Stimulated activated effector memory CD8-positive, alpha-beta T cell treated with anti-CD3 and anti-CD28 coated beads, Interleukin-12 subunit alpha, Interleukin-12 subunit beta, amount 100 ng/mL, for 72 hours (primary cell): ENCODE data around the gene ALDH5A1.

ENCODE experiments used
- ATAC-seq: fragments of 150-1000 bp; cut with Tn5 transposase; 2 replicates; pipeline ENCODE4 v1.10.0; 2021
- DNase-seq, 2 donors: peaks; one replicate each; pipeline ENCODE4 v3.0.0; 2021 to 2022; ENCODE audit warnings: low spot score in 2 of 2
- H3K27ac Mint-ChIP-seq: one replicate; pipeline ENCODE4 v1.8.0; 2022; ENCODE audit warnings: mild to moderate bottlenecking, mixed read lengths
- H3K36me3 Mint-ChIP-seq: one replicate; pipeline ENCODE4 v1.8.0; 2022; ENCODE audit warnings: mild to moderate bottlenecking, mixed read lengths
- H3K4me1 Mint-ChIP-seq: one replicate; pipeline ENCODE4 v1.8.0; 2022; ENCODE audit warnings: mixed read lengths
- H3K4me3 Mint-ChIP-seq: one replicate; pipeline ENCODE4 v1.8.0; 2022; ENCODE audit warnings: mild to moderate bottlenecking, mixed read lengths
- H3K9me3 Mint-ChIP-seq: one replicate; pipeline ENCODE4 v1.8.0; 2022; ENCODE audit warnings: mixed read lengths

ALDH5A1 gene

DNA sequence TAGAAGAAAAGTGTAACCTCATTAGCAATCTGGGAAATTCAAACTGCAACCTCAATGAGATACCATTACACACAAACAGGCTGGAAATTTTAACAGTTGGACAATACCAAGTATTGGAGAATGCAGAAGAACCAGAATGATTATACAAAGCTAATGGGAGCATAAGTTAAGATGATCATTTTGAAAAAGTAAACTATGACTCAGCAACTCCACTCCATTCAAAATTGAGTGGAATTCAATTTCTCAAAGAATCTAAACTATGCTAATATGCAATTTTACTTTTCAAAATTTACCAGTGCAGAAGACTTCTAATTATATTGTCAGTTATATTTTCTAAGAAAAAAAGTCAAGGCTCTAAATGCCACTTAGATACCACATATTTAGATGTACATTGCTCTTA lies 22.6 kb upstream of the ALDH5A1 start:
- H3K27ac Mint-ChIP-seq, result no peak overlapping the region
- no peak for ATAC-seq
- H3K4me1 Mint-ChIP-seq, result no peaks in the 10 kb centered on the region
- no peak for DNase-seq
- H3K9me3 Mint-ChIP-seq, result no peaks in the 10 kb centered on the region
- no peaks in the 10 kb centered on the region for H3K36me3 Mint-ChIP-seq
- H3K4me3 Mint-ChIP-seq, result no peak overlapping the region

DNA sequence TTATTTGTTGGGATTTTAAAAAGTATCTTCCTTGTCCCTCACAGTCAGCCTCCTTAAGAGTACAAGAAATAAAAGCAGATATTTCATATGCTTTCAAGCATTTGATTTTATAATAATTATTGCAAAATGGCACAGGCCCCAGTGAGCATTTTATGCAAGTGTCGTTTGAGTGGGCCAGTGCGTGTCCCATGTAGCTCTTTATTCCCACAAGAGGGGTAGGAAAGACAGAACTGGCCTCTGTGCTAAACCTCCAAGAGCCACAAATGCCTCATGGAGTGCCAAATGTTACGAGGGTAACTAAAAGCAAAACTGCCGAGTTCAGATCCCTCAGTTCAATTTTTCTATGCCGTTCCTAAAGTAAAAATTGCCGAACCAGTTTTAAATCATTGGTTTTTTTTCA lies 18.1 kb upstream of the ALDH5A1 start:
- no peak for ATAC-seq
- Mint-ChIP-seq H3K4me3 (no peak overlapping the region), H3K27ac (no peak overlapping the region), H3K36me3 (no peaks in the 10 kb centered on the region), H3K9me3 (no peaks in the 10 kb centered on the region), H3K4me1 (no peaks in the 10 kb centered on the region)
- no peak for DNase-seq

- H3K36me3 Mint-ChIP-seq, result no peaks in the 10 kb centered on the region
- no peak overlapping the region for H3K27ac Mint-ChIP-seq
- no peaks in the 10 kb centered on the region for H3K9me3 Mint-ChIP-seq
These were observed 17.7 kb upstream of the ALDH5A1 start for GRCh38 chr6:24477070-24477469.

GRCh38 chr6:24478903-24479302 lies 15.9 kb upstream of the ALDH5A1 start:
- ATAC-seq, result no peak
- no peak overlapping the region for H3K4me3 Mint-ChIP-seq
- DNase-seq, result no peak
- no peak overlapping the region for H3K27ac Mint-ChIP-seq
- no peaks in the 10 kb centered on the region for H3K4me1 Mint-ChIP-seq
- no peaks in the 10 kb centered on the region for H3K9me3 Mint-ChIP-seq
- no peaks in the 10 kb centered on the region for H3K36me3 Mint-ChIP-seq

More at GRCh38 chr6:24477070-24477469, 17.7 kb upstream of the ALDH5A1 start:
- no peak for DNase-seq
- no peak for ATAC-seq
- Mint-ChIP-seq H3K4me1 (no peaks in the 10 kb centered on the region), H3K4me3 (no peak overlapping the region)

DNA sequence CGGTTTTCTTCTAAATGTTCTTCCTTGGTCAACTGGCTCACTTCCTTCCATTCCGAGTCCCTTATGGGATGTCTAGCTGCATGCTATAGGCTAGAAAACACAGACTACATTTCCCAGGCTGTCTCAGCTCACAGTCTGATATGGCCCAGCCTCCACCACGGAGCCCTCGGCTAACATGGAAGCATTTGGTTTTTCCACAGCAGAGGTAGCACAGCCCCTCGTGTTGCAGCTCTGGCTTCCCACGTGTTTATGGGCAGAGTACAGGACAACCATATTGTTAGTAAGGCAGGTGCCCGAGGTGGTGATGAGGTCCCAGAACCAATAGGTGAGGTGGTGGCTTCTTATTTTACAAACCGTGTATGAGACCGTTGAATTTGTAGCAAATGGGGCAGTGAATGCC lies 14.1 kb upstream of the ALDH5A1 start:
- no peak for ATAC-seq
- no peaks in the 10 kb centered on the region for H3K4me1 Mint-ChIP-seq
- no peaks in the 10 kb centered on the region for H3K9me3 Mint-ChIP-seq
- H3K36me3 Mint-ChIP-seq, result no peaks in the 10 kb centered on the region
- no peak for DNase-seq
- no peak overlapping the region for H3K27ac Mint-ChIP-seq
- no peak overlapping the region for H3K4me3 Mint-ChIP-seq

DNA sequence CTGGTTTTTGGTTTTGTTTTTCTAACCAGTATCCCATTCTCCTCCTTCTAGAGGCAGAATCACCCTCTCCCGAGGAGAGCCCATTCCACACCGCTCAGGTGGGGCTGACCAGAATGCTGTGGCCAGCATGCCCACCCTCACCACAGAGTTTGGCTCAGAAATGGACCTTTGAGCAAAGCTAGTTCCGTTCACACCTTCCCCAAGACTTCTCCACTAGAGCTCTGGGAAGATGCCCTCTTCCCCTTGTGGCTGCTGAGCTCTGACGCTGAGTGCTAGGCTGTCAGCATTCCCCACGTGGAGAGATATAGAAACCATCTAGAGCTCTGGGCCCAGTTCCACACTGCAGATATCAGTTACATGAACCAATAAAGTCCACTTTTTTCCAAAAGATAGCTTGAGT lies 13.3 kb upstream of the ALDH5A1 start:
- Mint-ChIP-seq H3K9me3 (no peaks in the 10 kb centered on the region), H3K27ac (no peak overlapping the region), H3K4me3 (no peak overlapping the region), H3K36me3 (no peaks in the 10 kb centered on the region), H3K4me1 (no peaks in the 10 kb centered on the region)
- ATAC-seq (no peak), DNase-seq (no peak)

DNA sequence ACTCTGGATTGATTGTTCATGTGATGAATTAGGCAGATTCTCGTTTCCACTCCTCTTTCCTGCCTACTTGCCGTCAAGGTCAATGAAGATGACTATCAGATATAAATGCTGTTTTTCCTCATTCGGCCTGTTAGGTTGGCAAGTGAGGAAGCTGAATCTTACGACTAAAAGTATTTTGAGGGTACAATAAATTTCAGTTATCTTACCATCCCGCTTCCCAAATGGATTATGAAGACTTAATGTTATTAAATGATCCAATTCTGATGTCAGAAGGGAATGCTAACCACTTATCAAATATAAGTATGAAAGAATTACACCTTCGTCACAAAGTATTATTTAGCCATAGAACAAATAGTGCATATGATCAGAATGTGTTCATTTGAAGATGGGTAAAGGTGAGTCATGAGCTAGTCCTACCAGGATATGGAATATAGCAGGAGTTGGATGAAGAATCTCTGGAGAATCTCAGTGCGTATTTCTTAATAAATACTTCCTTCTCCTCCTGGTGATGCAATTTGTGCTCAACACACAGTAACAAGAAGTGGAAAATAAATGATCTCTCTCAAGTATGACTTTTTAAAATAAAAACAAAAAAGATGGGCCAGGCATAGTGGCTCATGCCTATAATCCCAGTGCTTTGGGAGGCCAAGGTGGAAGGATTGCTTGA lies 10.0 kb upstream of the ALDH5A1 start:
- Mint-ChIP-seq H3K36me3 (no peaks in the 10 kb centered on the region), H3K27ac (no peak overlapping the region), H3K9me3 (no peaks in the 10 kb centered on the region), H3K4me1 (no peaks in the 10 kb centered on the region), H3K4me3 (no peak overlapping the region)
- no peak for DNase-seq
- no peak for ATAC-seq

- peak; percentile 42 for ATAC-seq
- H3K27ac Mint-ChIP-seq, result no peak overlapping the region
- DNase-seq, result no peak
- H3K4me1 Mint-ChIP-seq, result no peaks in the 10 kb centered on the region
- H3K36me3 Mint-ChIP-seq, result no peaks in the 10 kb centered on the region
- H3K4me3 Mint-ChIP-seq, result no peak overlapping the region
- H3K9me3 Mint-ChIP-seq, result no peaks in the 10 kb centered on the region
These were observed 8.7 kb upstream of the ALDH5A1 start for GRCh38 chr6:24486065-24486464.

DNA sequence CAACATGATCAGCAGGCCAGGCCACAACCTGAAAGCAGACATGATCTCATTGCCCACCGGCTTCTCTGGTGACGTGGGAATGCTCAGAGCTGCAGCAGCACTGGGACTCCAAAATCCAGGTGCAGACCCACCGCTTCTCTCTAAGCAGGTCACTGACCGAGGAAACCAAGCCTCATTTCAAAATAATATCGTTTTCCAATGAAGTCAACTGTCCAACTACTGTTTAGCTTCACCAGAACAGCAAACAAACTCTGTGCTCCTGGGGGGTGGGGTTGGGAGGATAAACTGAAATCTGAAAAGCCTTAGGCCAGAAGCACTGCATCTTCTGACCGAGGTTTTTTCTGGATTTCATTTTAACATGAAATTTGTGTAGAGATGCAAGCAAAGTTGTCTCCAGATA lies 5.3 kb upstream of the ALDH5A1 start, which contains the start of gene GPLD1:
Gene GPLD1 (minus strand): TSS at position 109 of the 400 bp plus-strand sequence. CDS start 67 bp downstream, at position 42.
- ATAC-seq (no peak), DNase-seq (no peak)
- no peaks in the 10 kb centered on the region for H3K9me3 Mint-ChIP-seq
- no peak within 1 kb of the TSS for H3K4me3 Mint-ChIP-seq
- H3K27ac Mint-ChIP-seq, result no peak within 1 kb of the TSS
- H3K36me3 Mint-ChIP-seq, result no peaks in the 10 kb centered on the region
- H3K4me1 Mint-ChIP-seq, result peaks cover 13% of the 10 kb centered on the region

DNA sequence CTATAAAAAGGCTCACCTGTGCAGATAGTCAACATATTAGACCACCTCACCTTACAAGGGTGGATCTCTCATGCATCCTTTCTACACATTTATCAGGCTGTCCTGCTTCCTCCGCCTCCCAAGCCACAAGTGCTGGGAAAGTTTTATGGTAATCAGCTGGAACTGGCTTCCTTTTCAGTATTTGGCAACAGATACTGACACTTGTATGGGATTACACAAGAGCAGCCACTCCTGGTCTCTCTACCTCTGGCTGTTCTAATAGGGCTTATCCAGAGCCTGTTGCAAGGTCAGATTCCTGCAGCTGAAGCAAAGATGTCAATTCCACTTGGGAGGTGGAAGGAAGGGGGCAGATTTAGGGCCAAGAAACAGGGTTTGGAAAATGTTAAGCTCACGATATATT lies 4.9 kb upstream of the ALDH5A1 start:
- no peak overlapping the region for H3K27ac Mint-ChIP-seq
- DNase-seq (no peak), ATAC-seq (no peak)
- H3K9me3 Mint-ChIP-seq, result no peaks in the 10 kb centered on the region
- H3K4me1 Mint-ChIP-seq, result peaks cover 13% of the 10 kb centered on the region
- H3K4me3 Mint-ChIP-seq, result no peak overlapping the region
- H3K36me3 Mint-ChIP-seq, result no peaks in the 10 kb centered on the region

GRCh38 chr6:24490948-24491347 lies 3.8 kb upstream of the ALDH5A1 start:
- H3K36me3 Mint-ChIP-seq, result no peaks in the 10 kb centered on the region
- H3K27ac Mint-ChIP-seq, result no peak overlapping the region
- no peak for DNase-seq
- no peak for ATAC-seq
- peaks cover 19% of the 10 kb centered on the region for H3K4me1 Mint-ChIP-seq
- no peak overlapping the region for H3K4me3 Mint-ChIP-seq
- H3K9me3 Mint-ChIP-seq, result no peaks in the 10 kb centered on the region

DNA sequence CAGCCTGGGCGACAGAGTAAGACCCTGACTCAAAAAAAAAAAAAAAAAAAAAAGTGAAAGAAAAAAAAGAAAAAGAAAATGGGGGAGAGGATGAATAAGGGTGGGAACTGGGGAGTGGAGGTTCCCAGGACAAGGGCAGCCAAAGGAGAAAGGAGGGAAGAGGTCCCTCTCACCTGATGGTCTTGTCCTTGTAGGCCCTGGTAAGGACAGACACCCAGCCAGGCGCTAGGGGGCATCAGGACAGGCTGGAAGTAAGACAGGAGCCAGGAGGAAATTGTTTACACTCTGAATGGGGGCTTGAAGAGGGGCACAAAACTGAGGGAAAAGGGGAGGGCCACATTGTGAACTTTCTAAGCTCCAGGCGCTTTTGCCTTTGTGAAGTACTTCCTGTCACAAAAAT lies 2.3 kb upstream of the ALDH5A1 start:
- DNase-seq, result no peak
- peaks cover 3% of the 10 kb centered on the region for H3K9me3 Mint-ChIP-seq
- no peak overlapping the region for H3K27ac Mint-ChIP-seq
- H3K4me1 Mint-ChIP-seq, result peaks cover 23% of the 10 kb centered on the region
- H3K4me3 Mint-ChIP-seq, result no peak overlapping the region
- ATAC-seq, result no peak
- no peaks in the 10 kb centered on the region for H3K36me3 Mint-ChIP-seq

- H3K36me3 Mint-ChIP-seq, result no peaks in the 10 kb centered on the region
- no peak overlapping the region for H3K27ac Mint-ChIP-seq
- peak; percentile 1 for ATAC-seq
- no peak for DNase-seq
- peaks cover 29% of the 10 kb centered on the region for H3K4me1 Mint-ChIP-seq
- H3K4me3 Mint-ChIP-seq, result peak overlapping the region; percentile 77
- peaks cover 3% of the 10 kb centered on the region for H3K9me3 Mint-ChIP-seq
These were observed 586 bp upstream of the ALDH5A1 start for GRCh38 chr6:24493945-24494820.

GRCh38 chr6:24497254-24497970 lies 2.6 kb downstream of the ALDH5A1 start:
- Mint-ChIP-seq H3K27ac (no peak overlapping the region), H3K4me1 (peaks cover 29% of the 10 kb centered on the region), H3K4me3 (no peak overlapping the region), H3K9me3 (peaks cover 3% of the 10 kb centered on the region), H3K36me3 (no peaks in the 10 kb centered on the region)
- DNase-seq (no peak), ATAC-seq (no peak)

DNA sequence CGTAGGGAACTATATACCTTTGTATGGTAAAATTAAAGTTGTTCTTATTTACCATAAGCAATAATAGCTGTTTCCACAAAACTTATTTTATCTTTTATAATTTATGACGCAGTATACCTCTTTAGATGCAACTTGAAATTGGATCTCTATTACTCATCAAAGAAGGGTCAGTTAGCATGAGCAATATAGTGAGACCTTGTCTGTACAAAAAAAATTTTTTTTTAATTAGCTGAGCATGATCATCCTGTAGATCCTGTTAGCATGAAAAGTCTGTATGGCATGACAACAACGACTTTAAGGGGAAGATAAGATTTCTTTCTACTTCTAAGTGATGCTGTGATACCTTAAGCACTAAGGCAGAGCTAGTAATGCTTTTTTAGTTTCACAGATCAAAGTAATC lies 5.9 kb downstream of the ALDH5A1 start:
- H3K4me1 Mint-ChIP-seq, result peaks cover 12% of the 10 kb centered on the region

More for the DNA sequence above, 5.9 kb downstream of the ALDH5A1 start:
- H3K36me3 Mint-ChIP-seq, result peaks cover 7% of the 10 kb centered on the region
- no peak overlapping the region for H3K27ac Mint-ChIP-seq
- no peak overlapping the region for H3K4me3 Mint-ChIP-seq
- peaks cover 3% of the 10 kb centered on the region for H3K9me3 Mint-ChIP-seq
- DNase-seq (no peak), ATAC-seq (no peak)
